ENCODE results near the gene TLE1. TPM values are rescaled to one million over a fixed set of nuclear protein-coding genes. Genes with fewer than 3 reads are reported as not detected.

TLE1 gene
- total RNA-seq, result 43.7 and 46.6 TPM in 2 replicates

DNA sequence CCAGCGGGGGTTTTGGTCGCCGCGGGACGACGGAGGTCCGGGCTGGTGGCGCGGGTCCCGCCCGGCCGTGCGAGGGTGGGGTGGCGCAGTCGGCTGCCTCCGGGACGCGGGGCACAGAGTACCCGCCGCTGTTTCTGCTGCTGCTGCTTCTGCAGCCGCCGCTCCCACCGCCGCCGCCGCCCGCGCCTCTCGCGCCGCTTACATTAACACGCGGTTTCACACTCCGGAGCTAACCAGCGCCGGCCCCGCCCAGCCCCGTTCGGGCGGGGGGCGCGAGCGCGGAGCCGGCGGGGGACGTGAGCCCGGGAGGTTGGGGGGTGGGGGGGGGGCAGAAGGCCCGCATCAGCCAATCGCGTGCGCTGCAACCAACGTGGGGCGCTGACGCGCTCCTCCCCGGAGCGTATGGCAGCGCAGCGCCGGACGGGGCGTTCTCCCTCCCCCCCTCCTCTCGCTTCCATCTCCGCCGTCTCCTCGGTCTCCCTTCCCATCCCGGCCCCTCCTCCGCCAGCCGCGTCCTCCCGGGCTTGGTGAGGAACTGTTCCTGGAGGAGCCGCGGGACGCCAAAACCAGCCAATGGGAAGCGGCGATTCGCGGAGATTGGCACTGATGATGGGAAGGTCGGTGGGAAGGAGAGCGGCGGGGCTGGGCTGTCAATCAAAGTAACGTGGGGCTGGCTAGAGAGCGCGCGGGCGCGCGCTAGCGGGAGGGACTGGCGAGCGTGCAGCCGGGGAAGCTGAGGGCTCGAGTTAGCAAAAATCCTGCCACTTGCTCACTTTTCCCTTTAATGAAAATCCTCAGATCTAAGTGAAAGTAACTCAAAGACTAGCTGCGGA is at the start of gene TLE1:
TLE1 (minus strand) TSS at position 205 of the 833 bp plus-strand sequence. CDS start 1,307 bp downstream, outside the sequence.

Other genes starting within 250 kb of the TLE1 start
- gene SPATA31D4, start 238.9 kb upstream of the TLE1 start, total RNA-seq, result under 0.01 TPM in 1 of 2 replicates, not detected in the other